Endothelial cell (in vitro differentiated cells): ENCODE results near the gene BAAT. TPM values are rescaled to one million over a fixed set of nuclear protein-coding genes. Genes with fewer than 3 reads are reported as not detected.

Experiments used
- DNase-seq: peaks from one replicate; pipeline ENCODE4 v3.0.0; 2021; ENCODE audit warnings: low spot score
- H3K27ac Mint-ChIP-seq: one replicate; pipeline ENCODE4 v1.8.0; 2021; ENCODE audit warnings: mixed read lengths, inconsistent platforms; ENCODE audit not compliant: unreplicated experiment
- H3K27me3 Mint-ChIP-seq: one replicate; pipeline ENCODE4 v1.8.0; 2021; ENCODE audit warnings: mild to moderate bottlenecking, moderate library complexity, mixed read lengths, inconsistent platforms; ENCODE audit not compliant: unreplicated experiment
- H3K36me3 Mint-ChIP-seq: one replicate; pipeline ENCODE4 v1.8.0; 2021; ENCODE audit warnings: mild to moderate bottlenecking, low read depth, mixed read lengths, inconsistent platforms; ENCODE audit not compliant: unreplicated experiment
- H3K4me1 Mint-ChIP-seq: one replicate; pipeline ENCODE4 v1.8.0; 2021; ENCODE audit warnings: mild to moderate bottlenecking, mixed read lengths, inconsistent platforms; ENCODE audit not compliant: unreplicated experiment
- H3K4me3 Mint-ChIP-seq: one replicate; pipeline ENCODE4 v1.8.0; 2021; ENCODE audit warnings: mild to moderate bottlenecking, mixed read lengths, inconsistent platforms; ENCODE audit not compliant: unreplicated experiment
- H3K9me3 Mint-ChIP-seq: one replicate; pipeline ENCODE4 v1.8.0; 2021; ENCODE audit warnings: mixed read lengths, inconsistent platforms; ENCODE audit not compliant: unreplicated experiment
- total RNA-seq: library from RNA; stranded (reverse); fragmentation: NEBNext Ultra II Directional; extraction: Animal tissue kit (Norgen Biotek cat#: 25700); gene quantifications from one replicate; pipeline ENCODE4 v1.2.1, GENCODE V29; 2021; ENCODE audit not compliant: unreplicated experiment
- TF ChIP-seq, protein P1 (sequence below): fragments of 200-600 bp; sonication (generic); IDR thresholded peaks from one replicate; pipeline ENCODE4 v1.5.0; 2021; ENCODE audit warnings: antibody characterized with exemption; ENCODE audit not compliant: unreplicated experiment

BAAT gene
- total RNA-seq, 1 donor from 2014 or later = not detected

DNA sequence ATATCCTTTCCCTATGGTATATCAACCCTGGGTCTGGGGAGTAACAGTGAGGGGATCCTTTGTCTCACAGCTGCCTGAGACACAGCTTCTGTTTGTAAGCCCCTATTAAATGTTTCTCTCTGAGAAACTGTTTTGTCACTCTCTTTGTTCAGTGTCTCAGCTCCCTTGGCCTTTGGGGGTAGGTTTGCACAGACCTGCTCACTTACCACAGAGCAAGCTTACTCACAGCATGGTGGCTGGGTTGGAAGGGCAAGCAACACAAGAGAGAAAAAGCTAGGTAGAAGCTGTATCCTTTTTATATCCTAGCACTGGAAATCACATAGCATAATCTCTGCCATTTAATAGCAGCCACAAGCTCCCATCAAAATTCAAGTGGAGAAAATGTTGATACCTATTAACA is 4.5 kb downstream of the BAAT start:
- Mint-ChIP-seq H3K9me3 (peaks cover 8% of the 10 kb centered on the region), H3K4me1 (no peaks in the 10 kb centered on the region), H3K27ac (no peak overlapping the region), H3K4me3 (no peak overlapping the region), H3K36me3 (peaks cover 7% of the 10 kb centered on the region), H3K27me3 (no peaks in the 10 kb centered on the region)
- TF ChIP-seq, protein P1, sequence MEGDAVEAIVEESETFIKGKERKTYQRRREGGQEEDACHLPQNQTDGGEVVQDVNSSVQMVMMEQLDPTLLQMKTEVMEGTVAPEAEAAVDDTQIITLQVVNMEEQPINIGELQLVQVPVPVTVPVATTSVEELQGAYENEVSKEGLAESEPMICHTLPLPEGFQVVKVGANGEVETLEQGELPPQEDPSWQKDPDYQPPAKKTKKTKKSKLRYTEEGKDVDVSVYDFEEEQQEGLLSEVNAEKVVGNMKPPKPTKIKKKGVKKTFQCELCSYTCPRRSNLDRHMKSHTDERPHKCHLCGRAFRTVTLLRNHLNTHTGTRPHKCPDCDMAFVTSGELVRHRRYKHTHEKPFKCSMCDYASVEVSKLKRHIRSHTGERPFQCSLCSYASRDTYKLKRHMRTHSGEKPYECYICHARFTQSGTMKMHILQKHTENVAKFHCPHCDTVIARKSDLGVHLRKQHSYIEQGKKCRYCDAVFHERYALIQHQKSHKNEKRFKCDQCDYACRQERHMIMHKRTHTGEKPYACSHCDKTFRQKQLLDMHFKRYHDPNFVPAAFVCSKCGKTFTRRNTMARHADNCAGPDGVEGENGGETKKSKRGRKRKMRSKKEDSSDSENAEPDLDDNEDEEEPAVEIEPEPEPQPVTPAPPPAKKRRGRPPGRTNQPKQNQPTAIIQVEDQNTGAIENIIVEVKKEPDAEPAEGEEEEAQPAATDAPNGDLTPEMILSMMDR = no peak
- DNase-seq = no peak

DNA sequence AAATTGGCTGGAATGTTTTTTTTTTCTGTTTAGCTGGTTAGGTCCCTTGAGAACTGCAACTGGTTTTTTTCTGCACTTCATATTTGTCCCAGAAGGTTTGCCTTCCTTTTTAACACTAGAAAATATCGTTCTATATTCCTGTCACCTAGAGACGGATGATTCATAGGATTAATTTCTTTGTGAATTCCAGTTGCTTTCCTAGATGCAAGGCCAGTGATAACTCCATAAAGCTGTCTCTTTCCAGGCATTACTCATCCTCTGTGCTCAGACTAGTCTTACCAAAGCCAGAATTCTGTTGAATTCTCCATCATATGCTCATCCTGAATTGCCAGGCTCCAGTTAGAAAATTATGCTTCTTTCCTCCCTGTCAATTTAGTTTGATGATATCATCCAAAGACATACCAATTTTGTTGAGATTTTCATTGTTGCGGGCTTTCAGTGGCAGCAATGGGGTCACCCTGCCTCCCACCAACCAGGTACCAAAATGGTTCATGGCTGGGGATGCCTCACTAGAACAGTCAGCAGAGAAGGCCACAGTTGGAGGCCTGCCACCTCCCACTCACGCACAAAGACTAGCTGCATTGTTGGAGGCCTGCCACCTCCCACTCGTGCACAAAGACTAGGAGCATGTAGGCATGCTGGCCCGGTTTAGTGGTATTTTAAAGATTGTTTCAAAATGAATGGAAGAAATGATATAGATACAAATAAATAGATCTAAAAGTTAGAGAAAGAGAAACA is 8.5 kb downstream of the BAAT start:
- H3K36me3 Mint-ChIP-seq = no peaks in the 10 kb centered on the region
- no peaks in the 10 kb centered on the region for H3K27me3 Mint-ChIP-seq
- DNase-seq = no peak
- H3K27ac Mint-ChIP-seq = no peak overlapping the region
- H3K4me1 Mint-ChIP-seq = no peaks in the 10 kb centered on the region
- no peaks in the 10 kb centered on the region for H3K9me3 Mint-ChIP-seq
- TF ChIP-seq, protein P1 = no peak
- no peak overlapping the region for H3K4me3 Mint-ChIP-seq

DNA sequence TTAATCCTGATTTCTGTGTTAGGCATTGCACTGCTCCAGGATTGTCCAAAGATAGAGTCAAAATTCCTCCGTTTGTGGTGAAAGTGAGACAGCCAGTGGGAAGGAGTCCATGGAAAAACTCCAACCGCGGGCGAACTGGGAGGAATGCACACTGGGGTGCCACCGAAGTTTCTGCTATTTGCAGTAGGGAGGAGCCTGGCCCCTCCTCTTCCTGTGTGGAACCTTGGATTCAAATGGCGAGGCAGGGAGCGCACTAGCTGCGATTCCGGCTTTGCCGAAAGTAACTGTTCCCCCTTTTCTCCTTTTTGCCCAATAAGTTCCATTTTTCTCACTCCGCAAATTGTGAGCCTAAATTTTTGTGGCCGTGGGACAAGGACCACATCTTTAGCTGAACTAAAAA is 9.3 kb downstream of the BAAT start:
- TF ChIP-seq, protein P1 = no peak
- no peak overlapping the region for H3K27ac Mint-ChIP-seq
- no peaks in the 10 kb centered on the region for H3K9me3 Mint-ChIP-seq
- no peaks in the 10 kb centered on the region for H3K36me3 Mint-ChIP-seq
- no peak for DNase-seq
- no peak overlapping the region for H3K4me3 Mint-ChIP-seq
- H3K4me1 Mint-ChIP-seq = no peaks in the 10 kb centered on the region
- H3K27me3 Mint-ChIP-seq = no peaks in the 10 kb centered on the region

DNA sequence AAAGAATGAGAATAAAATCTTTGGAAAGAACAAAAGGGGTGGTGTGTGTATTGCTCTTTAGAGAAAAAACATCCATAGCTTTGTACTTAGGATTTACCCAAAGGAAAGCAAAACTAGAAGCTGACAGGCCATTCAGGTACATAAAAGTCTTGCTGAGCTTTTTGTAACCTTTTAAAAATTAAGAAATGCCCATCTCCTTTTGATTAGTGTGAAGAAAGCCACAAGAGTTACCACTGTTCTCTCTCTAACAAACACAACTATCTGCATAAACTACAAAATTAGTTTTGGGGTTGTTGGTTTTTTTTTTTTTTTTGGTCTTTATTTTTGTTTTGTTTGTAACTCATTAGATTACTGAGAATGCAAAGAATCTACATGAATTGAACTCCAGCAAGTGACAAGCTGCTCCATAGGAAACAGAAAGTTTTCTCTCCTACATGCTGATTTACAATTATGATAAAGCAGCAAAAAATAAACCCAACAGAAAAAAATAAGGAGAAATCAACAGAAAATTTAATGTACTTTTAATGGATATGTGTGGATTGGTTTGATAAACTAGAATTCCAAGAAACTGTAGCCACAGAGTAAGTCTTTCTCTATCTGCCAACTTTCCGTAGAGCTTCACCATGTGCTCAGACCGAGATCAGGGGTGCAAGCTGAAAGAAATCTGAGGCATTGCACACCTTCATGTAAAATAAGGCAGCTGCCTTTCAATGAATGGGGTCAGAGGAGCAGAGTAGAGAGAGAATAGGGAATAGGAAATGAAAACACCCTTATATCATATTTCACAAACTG is 12.3 kb downstream of the BAAT start:
- no peaks in the 10 kb centered on the region for H3K36me3 Mint-ChIP-seq
- TF ChIP-seq, protein P1 = no peak
- no peak overlapping the region for H3K27ac Mint-ChIP-seq
- no peak overlapping the region for H3K4me3 Mint-ChIP-seq
- no peaks in the 10 kb centered on the region for H3K9me3 Mint-ChIP-seq
- no peak for DNase-seq
- H3K27me3 Mint-ChIP-seq = no peaks in the 10 kb centered on the region
- no peaks in the 10 kb centered on the region for H3K4me1 Mint-ChIP-seq

DNA sequence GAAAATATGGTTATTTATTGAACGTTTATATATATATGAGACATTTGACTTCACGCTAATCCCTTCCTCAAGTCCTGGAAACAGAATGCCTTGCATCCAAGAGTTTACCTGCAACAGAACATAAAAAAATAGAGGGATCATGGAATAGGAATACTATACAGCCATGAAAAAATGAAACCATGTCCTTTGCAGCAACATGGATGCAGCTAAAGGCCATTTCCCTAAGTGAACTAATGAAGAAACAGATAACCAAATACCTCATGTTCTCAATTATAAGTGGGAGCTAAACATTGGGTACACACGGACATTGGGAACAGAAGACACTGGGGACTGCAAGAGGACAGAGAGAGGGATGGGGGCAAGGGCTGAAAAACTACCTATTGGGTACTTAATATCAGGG is 13.0 kb downstream of the BAAT start:
- Mint-ChIP-seq H3K4me3 (no peak overlapping the region), H3K4me1 (no peaks in the 10 kb centered on the region), H3K27me3 (no peaks in the 10 kb centered on the region), H3K27ac (no peak overlapping the region), H3K9me3 (no peaks in the 10 kb centered on the region), H3K36me3 (no peaks in the 10 kb centered on the region)
- DNase-seq = no peak
- TF ChIP-seq, protein P1 = no peak
